Erythroblast (primary cell): Measurements from ENCODE around the gene ADAP1.

ENCODE experiments used
- GATA1 ChIP-seq: IDR thresholded peaks from 2 replicates; pipeline ENCODE4 v1.6.1; 2011; ENCODE audit warnings: low read depth, mild to moderate bottlenecking, control low read depth, low read length, moderate library complexity
- POLR2A ChIP-seq: IDR thresholded peaks from 2 replicates; pipeline ENCODE4 v1.6.1; 2011; ENCODE audit warnings: mild to moderate bottlenecking, low read length

- TF ChIP-seq POLR2A (no peak), GATA1 (no peak)
Measured at GRCh38 chr7:927031-927671, 27.3 kb downstream of the ADAP1 start.
